Adrenal gland (tissue), 5 donors: ENCODE results near the gene SUSD1.

Experiments used
- CTCF ChIP-seq, 6 experiments: fragments of 450-650 bp in 4 of 6; fragments of 200-600 bp in 2 of 6; sonication (generic) in 1 of 6; IDR thresholded peaks; 1 replicate in 5 of 6; 2 replicates in 1 of 6; pipeline versions ENCODE4 v1.5.1 to v1.8.0; 2016 to 2021; ENCODE audit warnings: antibody characterized with exemption in 6 of 6, mild to moderate bottlenecking in 2 of 6, moderate library complexity in 1 of 6
- POLR2A ChIP-seq, 2 donors: fragments of 450-650 bp; IDR thresholded peaks; one replicate each; pipeline ENCODE4 v1.6.1; 2017; ENCODE audit warnings: antibody characterized with exemption in 2 of 2, mild to moderate bottlenecking in 2 of 2, moderate library complexity in 1 of 2
- donor health status: DM: no; HTN: no; CAD: no.

GRCh38 chr9:112130997-112131396, 44.1 kb downstream of the SUSD1 start:
- TF ChIP-seq POLR2A (IDR thresholded peaks at IDR 0.05) (no peak), CTCF (IDR thresholded peaks at IDR 0.05) (no peak)
